ENCODE measurements around the gene JADE1.

- TF ChIP-seq POLR2AphosphoS5 (IDR thresholded peaks at IDR 0.05; ENCODE audit: low read depth), result no peak
- TF ChIP-seq, protein P1, sequence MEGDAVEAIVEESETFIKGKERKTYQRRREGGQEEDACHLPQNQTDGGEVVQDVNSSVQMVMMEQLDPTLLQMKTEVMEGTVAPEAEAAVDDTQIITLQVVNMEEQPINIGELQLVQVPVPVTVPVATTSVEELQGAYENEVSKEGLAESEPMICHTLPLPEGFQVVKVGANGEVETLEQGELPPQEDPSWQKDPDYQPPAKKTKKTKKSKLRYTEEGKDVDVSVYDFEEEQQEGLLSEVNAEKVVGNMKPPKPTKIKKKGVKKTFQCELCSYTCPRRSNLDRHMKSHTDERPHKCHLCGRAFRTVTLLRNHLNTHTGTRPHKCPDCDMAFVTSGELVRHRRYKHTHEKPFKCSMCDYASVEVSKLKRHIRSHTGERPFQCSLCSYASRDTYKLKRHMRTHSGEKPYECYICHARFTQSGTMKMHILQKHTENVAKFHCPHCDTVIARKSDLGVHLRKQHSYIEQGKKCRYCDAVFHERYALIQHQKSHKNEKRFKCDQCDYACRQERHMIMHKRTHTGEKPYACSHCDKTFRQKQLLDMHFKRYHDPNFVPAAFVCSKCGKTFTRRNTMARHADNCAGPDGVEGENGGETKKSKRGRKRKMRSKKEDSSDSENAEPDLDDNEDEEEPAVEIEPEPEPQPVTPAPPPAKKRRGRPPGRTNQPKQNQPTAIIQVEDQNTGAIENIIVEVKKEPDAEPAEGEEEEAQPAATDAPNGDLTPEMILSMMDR (IDR thresholded peaks at IDR 0.05; ENCODE audit: insufficient read depth, low read length), result no peak
These were observed 69.8 kb downstream of the JADE1 start for GRCh38 chr4:128879283-128879682.

Data from HL-60 (cell line).